Activated T-cell treated with anti-CD3 and anti-CD28 coated beads for 4 hours (primary cell): ENCODE results near the gene LAG3.
"Not testable (repeated sequence)": the region's sequence is repeated elsewhere in the genome, so short reads cannot be mapped to it uniquely, and the experiment has no call there.

Experiments
- DNase-seq: peaks from one replicate; pipeline ENCODE4 v3.0.0-alpha.2; 2020

LAG3 gene

GRCh38 chr12:6772331-6772695 lies at the start of gene LAG3:
Gene LAG3, plus strand, starts transcription at chr12:6772520. Its CDS starts 333 bp downstream, at chr12:6772853.
- DNase-seq = peak; percentile 56

DNA sequence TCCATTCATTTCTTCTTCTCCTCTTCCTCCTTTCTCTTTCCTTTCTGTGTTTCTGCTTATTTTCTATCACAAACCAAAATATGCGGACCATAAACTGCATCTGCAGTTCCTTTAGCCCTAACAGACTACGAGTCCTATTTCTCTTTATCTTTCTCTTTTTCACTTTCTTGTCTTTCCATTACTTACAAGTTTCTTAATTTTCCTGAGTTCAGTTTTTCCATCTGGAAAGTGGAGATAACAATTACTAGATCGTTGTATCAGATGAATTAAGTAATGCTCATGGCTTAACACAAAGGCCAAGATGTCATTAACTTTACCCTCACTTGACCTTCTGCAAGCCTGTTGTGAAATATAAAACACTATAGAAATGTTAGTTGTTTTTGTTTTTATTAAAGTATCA lies 49.5 kb upstream of the LAG3 start:
- no peak for DNase-seq

DNA sequence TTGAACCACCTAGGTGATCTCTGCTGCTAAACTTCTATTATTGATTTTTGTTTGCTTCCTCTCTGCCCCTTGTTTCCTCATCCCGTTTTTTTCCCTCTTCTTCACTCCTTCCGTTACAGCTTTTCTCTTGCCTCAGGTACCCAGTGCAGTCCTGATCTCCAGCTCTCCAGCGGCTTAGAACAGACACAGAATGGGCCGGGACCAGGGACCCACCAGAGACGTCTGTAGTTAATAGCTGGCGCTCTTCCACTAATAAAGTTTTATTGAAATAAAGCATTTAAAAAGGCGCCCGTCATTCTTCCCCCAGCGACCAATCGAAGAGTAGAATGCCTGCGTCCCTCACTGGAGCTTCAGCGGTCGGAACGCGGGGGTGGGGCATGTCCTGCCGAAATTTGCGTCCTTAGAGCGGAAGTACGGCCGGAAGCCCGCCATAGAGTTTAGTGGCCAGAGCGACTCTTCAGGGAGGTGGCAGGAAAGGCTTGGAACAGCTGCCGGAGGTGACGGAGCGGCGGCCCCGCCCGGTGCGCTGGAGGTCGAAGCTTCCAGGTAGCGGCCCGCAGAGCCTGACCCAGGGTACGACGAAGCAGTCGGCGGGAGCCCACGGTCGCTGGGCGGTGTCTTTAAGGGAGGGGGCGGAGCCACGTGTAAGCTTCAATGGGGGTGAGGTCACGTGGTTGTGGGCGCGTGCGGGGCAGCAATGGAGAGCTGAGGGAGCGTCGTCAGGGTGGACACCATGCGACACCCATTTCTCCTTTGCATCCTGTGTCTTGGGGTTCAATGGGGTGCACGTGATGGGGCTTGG lies 48.5 kb upstream of the LAG3 start, which contains the start of gene COPS7A:
Gene COPS7A (plus strand): TSS at position 440 of the 802 bp plus-strand sequence. CDS start 611 bp downstream, outside the sequence.
- peak; percentile 82 for DNase-seq

- no peak for DNase-seq
These were observed 47.9 kb upstream of the LAG3 start for GRCh38 chr12:6724409-6724797.

- no peak for DNase-seq
These were observed 47.0 kb upstream of the LAG3 start for GRCh38 chr12:6725350-6725749.

- no peak for DNase-seq
These were observed 43.1 kb upstream of the LAG3 start for GRCh38 chr12:6729186-6729585.

- no peak for DNase-seq
These were observed 42.2 kb upstream of the LAG3 start for GRCh38 chr12:6730169-6730568.

GRCh38 chr12:6734506-6735387 lies 37.6 kb upstream of the LAG3 start:
- DNase-seq = no peak

DNA sequence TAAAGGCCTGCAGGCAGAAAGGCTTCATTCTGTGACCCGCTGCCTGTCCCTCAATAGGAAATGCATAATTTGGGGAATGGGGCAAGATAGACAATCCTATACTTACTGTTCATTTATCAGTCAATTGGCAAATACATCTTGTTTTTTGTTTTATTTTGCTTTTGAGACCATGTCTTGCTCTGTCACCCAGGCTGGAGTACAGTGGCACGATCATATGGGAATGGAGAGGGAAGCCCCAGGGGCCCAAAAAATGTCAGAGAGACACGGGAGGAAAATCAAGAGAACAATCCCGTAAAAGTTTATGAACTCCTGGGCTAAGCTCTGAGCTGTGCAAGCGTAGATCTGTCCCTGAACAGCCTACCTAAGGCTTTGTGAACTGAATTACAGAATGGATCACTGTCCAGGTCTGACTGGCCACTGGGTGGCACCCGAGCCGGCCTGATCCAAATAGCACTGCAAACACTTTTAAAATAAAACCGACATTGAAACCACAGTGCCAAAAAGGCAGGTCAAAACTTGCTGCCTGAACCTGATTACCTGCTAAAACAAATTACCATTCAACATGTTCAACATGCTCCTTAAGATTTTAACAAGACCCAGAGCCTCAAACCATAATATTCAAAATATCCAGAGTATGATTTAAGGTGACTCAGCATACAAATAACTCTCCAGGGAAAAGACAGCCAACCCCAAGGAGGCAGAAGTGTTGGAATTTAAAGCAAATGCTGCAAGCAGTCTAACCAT lies 36.7 kb upstream of the LAG3 start:
- no peak for DNase-seq

DNA sequence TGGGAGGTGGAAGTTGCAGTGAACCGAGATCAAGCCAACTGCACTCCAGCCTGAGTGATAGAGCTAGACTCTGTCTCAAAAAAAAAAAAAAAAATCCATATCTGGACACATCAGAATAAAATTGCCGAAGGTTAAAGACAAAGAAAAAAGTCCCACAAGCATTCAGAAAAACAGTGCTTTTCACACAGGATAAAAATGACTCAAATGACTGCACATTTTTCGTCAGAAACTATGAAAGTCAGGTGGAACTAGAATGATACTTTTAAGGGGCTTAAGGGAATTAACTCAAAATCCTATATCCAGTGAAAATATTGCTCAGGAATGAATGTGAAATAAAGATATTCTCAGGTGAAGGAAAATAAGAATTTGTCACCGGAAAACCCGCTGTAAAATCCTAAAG lies 35.6 kb upstream of the LAG3 start:
- no peak for DNase-seq

DNA sequence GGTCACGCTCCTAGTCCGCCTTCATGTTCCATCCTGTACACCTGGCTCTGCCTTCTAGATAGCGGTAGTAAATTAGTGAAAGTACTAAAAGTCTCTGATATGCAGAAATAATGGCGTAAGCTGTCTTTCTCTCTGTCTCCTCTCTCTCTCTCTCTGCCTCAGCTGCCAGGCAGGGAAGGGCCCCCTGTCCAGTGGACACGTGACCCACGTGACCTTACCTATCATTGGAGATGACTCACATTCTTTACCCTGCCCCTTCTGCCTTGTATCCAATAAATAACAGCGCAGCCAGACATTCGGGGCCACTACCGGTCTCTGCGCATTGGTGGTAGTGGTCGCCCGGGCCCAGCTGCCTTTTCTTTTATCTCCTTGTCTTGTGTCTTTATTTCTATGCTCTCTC lies 30.2 kb upstream of the LAG3 start:
- DNase-seq = not testable (repeated sequence)

- DNase-seq = no peak
These were observed 29.5 kb upstream of the LAG3 start for GRCh38 chr12:6742834-6743233.

- DNase-seq = not testable (repeated sequence)
These were observed 29.0 kb upstream of the LAG3 start for GRCh38 chr12:6743300-6743699.

GRCh38 chr12:6745741-6746525 lies 26.4 kb upstream of the LAG3 start:
- no peak for DNase-seq

GRCh38 chr12:6747216-6747615 lies 25.1 kb upstream of the LAG3 start:
- no peak for DNase-seq

DNA sequence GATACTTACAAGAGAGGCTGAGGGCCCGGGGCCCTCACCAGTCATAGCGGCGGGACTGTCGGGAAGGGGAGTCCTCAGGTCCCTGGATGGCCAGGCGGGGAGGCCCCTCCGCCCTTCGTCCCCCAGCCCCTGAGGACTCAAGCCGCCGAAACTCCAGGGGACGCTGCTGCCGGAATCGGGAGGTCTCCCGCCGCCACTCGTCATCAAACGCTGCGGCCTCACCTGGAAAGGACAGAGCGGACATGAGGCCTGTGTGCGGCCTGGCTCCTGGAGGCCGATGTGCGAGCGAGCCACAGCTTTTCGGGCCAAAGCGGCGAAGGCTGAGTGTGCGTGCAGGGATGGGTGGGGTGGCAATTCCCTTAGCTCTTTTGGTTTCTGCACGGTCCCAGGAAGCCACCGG lies 23.6 kb upstream of the LAG3 start:
- DNase-seq = no peak

- DNase-seq = no peak
These were observed 21.8 kb upstream of the LAG3 start for GRCh38 chr12:6750506-6750905.

- DNase-seq = no peak
These were observed 20.6 kb upstream of the LAG3 start for GRCh38 chr12:6751767-6752166.

DNA sequence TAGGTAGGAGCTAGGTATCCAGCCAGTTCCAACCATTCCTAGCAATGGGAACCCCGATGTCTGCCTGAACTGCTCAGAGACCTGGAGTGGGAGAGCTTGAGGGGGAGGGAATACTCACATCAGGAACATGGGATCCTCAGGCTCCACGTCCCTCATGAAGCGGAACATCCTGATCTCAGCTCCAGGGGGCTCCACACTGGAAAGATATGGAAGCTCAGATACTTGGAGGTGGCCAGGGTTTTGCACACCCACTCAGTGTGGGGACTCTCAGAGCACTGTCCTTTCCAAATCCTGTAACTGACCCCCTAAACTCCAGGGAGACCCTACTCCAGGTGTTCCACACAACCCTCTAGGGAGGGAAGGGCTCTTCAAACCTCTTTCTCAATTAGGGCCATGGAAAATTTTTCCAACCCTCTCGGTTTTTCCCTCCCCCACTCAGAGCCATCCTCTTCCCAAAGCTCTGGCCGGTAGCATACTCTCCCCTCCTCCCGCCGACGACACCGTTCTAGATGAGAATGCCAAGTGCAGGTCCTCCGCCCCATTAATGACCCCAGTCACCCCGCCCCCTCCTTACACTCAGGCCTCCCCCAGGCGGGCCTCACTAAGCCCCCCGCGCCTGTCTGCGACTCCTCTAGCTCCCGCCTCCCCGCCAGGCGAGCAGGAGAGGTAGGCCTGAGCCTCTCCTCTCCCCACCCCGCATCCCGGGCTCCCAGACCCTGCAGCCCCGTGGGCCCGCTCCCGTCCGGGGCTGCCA lies 20.0 kb upstream of the LAG3 start:
- no peak for DNase-seq

DNA sequence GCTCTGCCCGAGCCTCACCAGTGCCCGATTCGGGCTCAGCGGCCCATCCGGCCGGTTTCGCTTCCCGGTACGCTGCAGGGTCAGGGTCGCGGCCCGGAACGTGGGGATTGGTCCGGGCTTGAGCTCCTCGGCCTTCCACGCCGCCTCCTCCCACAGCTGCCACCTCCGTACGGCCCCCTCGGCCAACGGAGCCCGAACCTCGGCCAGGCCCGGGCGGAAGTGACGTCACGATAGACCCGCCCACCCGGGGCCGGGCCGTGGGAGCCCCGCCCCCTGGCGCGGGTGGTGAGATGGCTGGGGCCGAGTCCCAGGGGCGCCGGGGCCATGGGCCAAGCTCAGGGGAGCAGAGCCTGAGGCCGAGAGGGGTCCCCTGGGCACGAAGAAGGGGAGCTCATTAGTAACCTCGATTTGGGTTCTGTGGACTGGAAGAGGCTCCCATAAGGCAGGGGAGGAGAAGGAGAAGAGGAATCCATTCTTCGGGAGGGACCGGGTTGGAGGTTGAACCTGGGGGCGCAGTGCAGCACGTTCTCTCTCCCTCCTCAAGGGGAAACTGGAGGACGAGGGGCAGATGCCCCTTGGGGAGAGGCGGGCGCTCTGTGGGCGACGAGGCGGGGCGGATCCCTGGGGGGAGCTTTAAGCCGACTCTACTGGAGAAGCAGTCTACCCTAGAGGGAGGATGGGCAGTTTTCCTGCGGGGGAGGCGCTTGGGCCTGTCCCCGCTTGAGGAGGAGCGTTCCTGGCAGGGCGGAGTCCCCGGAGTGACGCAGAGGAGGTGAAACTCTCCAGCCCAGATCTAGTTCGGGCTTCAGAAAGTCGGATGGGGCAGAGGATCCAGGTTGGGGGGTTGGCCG lies 19.2 kb upstream of the LAG3 start, which contains the start of gene MLF2:
Gene MLF2 (minus strand): TSS at position 221 of the 851 bp plus-strand sequence. CDS start 807 bp downstream, outside the sequence.
- peak; percentile 95 for DNase-seq
